Measurements from ENCODE around the gene RPL29.

Gene RPL29

DNA sequence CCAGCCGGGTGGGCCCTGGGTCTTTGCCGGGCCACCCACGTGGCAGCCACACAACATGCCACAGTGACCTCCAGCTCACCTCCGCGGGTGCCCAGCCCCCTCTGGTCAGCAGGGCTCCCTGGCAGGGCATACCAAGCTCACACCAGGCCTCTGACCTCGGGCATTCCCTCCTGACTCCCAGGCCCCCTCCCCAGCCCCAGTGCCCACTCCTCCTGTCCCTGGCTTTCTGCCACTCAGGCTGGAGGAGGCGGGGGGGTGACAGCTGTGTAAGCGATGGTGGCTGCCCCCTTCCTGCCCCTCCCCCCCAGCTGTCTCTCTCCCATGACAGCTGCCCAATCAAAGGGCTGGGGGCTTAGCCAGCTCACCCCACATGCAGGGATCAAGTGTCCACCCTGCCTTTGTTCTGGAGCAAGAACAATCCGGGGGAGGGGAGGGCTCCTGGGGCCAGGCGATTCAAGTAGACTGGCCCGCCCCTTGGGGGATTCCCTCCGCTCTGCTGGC is 31.7 kb downstream of the RPL29 start:
- DNase-seq (ENCODE audit: low read depth): no peak

DNA sequence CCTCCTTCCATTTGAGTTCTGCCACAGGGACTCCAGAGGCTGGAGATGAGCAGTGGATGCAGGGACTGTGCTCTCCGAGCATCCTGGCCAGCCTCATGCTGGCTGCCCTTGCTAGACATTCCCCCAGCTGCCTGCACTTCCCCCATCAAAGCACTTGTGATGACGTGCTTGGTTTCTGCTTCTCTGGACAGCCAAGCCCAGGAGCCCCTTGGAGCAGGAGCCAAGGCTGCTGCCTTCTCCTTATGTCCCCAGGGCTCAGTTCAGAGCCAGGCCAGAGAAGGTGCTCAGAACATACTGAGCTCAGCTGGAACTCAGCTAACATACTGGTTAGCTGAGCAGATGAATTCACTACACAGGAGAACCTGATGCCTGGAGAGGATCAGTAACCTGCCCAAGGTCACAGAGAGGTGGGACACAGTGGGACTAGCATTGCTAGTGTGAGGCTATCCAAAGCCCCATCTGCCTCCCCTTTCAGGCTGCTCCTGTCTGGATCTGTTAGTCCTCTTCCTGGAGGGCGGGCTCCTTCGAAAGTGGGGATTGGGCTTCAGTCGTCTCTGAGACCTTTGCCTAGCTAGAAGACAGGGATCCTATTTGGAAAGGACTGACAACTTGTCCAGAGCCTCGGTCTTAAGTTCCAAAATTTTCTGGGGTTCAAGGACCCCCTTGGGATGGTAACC is 32.7 kb downstream of the RPL29 start:
- DNase-seq (ENCODE audit: low read depth): no peak

DNA sequence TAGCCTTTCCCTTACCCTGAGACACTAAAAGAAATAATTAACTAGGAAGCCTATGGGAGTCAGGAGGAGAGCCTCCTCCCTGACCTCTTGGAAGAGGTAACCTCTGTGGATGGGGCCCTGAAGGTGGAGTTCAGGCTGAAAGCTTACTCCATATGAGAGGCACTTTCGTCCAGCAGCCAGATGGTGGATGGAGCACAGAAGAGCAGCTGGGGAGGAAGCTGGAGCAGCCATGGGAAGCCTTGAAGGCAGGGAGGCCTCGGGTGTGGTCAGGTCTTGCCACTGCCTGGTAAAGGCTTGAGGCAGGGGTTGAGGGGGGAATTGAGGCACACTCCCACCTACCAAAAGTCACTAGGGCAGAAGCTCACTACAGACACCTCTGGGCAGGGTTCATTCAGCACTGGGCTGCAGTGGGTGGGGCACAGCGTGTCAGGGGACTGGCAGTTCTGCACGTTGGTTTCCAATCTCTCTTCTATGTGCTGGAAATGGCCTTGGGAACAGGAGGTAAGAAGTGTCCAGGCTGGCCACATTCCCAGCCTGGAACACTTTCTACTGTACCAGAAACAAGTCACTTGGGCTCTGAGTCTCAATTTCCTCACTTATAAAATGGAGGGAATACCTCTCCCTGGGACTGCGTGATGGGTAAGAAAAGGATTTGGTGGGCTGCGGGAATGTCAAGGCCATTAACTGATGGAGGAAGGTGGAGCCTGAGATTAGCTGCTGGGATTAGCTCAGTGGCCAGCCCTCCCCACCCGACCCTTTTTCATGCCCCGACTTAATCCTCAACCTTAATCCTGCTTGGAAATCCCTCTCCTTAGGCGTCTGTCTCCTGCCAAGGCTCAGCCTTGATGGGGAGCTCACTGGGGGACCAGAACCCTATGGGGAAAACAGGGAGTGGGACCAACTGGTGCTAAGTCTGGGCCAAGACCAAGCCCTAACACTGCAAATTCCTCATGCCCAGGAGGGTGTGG is 33.8 kb downstream of the RPL29 start:
- no peak for DNase-seq (ENCODE audit: low read depth)

DNA sequence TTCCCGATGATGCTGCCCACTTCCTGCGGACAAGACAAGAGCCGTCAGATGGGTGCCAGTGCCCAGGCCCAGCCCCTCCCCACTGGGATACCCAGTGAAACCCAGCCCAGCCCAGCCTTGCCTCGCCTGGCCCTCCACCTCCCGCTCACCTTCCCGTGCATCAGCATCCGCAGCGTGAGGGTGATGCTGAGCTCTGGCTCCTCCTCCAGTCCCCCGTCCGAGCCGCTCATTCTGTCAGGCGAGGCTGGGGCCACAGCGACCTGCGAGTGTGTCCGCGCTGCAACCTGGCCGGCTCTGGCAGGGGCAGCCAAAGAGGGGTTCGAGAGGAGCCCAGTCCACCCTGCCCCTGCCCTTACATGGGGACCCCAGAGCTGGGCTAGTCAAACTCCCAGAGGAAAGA is 34.7 kb downstream of the RPL29 start:
- DNase-seq (ENCODE audit: low read depth): no peak

DNA sequence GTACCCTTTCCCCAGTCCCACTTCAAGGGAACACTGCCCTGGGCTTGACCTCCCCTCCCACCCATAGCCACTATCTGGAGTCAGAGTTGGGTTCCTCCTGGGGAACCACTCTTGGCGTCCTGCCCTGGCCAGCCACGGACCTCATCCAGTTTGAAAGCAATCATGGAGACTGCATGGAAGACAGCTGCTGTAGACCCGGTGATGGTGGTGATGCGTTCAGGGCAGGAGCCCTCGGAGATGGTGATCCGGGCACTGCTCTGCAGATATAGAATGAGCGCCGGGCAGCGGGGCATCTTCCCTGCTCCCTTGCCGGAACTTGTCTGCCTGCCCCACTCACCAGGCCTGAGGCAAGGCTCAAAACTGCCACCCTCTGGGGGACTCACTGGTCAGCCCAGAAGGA is 35.3 kb downstream of the RPL29 start:
- no peak for DNase-seq (ENCODE audit: low read depth)

DNA sequence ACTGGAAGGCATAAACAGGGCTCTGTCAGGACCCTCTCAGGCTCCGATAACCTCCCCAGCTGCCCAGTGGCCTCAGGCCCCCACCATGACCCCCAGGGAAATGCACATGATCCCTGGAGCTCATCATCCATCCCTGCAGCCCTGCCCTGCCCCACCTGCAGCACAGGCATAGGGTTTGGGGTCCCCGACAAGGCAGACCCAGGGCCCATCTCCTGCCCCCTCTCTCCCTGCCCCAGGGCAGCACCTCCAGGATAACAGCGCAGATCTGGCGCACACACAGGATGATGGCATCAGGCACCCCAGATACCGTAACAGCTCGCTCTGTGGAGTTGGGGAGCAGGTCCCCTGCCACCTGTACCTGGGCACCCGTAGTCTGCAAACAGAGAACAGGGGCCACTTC is 36.0 kb downstream of the RPL29 start:
- DNase-seq (ENCODE audit: low read depth): no peak

DNA sequence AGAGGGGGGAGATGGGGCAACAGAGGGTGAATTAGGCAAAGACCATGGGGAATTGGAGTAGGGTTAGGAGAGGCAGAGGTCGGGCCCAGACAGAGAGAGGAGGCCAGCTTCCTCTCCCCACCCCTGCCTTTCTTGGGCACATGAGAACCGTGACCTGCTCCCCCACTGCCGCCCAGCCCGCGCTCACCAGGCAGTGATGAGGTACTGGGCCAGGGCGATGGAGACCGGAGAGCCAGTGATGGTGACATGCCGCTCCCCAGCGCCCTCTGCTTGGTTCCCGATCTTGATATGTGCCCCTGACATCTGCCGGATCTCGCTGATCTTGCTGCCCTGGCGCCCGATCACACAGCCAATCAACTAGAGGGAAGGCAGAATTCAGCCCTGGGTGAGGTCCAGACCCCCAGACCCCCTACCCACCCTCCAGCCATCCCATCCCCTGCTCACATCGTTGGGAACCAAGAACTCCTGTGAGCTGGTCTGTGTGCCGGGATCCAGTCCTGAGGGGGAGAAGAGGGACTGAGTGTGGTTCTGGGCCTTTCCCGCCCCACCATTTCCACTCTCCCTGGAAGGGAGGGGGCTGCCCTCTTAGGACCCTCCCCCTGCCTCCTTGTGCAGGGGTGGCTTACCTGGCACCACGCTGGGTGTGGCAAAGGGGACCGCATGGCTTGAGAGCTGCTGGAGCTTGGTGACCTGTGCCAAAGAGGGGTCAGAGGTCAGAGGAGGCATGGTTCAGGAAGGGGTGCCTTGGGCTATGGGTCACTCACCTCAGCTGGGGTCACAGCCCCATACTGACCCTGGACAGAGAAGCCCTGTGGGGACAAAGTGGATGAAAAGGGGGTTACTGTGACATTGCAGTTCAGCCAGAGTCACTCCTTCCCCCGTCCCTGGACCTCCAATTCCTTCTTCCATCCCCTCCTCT is 36.8 kb downstream of the RPL29 start:
- DNase-seq (ENCODE audit: low read depth): no peak

DNA sequence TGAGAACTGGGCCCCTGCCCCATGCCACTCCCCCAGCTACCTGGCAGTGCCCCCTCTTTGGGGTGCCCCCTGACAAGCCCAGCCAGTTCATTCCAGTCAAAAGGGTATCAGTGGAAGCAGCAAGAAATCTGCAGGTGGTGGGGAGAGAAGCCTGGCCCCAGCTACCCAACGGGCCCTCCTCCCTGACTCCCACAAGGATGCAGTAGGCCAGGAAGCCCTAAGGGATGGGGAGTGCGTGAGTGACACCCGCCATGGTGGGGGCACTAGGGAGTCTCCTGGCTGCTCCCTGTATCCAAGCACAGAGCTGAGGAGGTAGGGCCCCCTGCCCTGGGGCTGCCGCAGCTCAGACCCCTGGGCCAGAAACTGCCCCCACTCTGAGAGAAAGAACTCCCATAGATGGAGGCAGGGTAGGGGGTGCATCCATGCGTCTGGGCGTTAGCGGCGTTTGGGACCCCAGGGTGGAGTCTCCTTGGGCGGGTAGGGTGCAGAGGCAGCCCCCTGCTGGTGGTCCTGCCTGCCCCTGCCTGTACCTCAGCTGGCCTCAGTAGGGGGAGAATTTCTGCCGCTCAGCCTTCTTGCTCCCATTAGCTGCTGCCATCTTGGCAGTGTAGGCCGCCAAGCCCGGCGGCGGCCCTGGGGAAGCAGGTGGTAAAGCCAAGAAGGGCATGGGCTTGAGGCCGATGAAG is 38.0 kb downstream of the RPL29 start:
- no peak for DNase-seq (ENCODE audit: low read depth)

DNA sequence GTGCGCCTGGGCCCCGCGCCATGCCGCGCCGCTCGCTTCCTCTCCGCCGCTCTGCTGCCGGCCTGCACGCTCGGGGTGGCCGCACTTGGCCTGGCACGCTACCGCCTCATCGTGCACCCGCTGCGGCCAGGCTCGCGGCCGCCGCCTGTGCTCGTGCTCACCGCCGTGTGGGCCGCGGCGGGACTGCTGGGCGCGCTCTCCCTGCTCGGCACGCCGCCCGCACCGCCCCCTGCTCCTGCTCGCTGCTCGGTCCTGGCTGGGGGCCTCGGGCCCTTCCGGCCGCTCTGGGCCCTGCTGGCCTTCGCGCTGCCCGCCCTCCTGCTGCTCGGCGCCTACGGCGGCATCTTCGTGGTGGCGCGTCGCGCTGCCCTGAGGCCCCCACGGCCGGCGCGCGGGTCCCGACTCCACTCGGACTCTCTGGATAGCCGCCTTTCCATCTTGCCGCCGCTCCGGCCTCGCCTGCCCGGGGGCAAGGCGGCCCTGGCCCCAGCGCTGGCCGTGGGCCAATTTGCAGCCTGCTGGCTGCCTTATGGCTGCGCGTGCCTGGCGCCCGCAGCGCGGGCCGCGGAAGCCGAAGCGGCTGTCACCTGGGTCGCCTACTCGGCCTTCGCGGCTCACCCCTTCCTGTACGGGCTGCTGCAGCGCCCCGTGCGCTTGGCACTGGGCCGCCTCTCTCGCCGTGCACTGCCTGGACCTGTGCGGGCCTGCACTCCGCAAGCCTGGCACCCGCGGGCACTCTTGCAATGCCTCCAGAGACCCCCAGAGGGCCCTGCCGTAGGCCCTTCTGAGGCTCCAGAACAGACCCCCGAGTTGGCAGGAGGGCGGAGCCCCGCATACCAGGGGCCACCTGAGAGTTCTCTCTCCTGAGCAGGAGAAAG is 39.6 kb downstream of the RPL29 start:
- DNase-seq (ENCODE audit: low read depth): peak; percentile 45

DNA sequence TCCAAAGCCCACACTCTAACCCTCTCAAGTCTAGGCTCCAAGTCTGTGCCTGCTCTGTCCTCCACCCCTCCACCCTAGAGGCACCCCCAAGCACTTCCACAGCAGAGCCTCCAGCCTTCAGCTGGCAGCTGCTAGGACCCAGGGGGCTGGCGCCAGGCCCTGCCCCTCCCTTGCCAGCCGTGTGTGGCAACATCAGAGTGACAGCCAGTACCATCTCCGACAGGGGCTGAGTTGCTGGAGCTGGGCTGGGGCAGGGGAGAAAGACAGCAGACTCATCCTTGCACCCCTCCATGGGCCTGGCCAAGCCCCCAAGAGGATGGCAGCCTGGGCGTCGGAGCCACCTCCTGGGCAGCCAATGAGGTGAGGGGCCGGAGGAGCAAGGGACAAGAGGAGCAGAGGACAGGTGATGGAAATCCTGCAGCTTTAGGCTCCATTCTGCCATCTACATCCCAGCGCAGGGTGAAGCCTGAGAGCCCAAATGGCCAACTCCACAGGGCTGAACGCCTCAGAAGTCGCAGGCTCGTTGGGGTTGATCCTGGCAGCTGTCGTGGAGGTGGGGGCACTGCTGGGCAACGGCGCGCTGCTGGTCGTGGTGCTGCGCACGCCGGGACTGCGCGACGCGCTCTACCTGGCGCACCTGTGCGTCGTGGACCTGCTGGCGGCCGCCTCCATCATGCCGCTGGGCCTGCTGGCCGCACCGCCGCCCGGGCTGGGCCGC is 40.4 kb downstream of the RPL29 start, which contains the start of gene GPR62:
TSS of gene GPR62 (plus strand) at position 207 of the 718 bp plus-strand sequence. CDS start at position 479, 272 bp downstream.
- DNase-seq (ENCODE audit: low read depth): no peak

DNA sequence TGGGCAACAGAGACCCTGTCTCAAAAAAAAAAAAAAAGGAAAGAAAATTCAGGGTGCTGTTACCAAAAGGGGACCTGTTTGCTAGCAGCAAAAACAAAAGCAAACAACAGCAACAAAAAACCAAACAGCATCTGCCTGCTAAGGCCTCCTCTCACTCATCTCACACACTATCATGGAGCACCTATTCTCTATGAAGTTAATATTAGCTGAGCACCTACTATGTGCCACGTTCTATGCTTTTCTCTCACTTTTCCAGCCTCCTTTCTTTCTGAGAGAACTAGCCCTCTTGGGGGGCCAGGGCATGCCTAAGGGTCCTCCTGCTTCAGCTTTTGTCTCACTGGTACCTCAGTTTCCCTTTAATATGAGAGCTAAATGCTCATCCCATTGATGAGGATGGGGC is 41.0 kb downstream of the RPL29 start:
- DNase-seq (ENCODE audit: low read depth): no peak

DNA sequence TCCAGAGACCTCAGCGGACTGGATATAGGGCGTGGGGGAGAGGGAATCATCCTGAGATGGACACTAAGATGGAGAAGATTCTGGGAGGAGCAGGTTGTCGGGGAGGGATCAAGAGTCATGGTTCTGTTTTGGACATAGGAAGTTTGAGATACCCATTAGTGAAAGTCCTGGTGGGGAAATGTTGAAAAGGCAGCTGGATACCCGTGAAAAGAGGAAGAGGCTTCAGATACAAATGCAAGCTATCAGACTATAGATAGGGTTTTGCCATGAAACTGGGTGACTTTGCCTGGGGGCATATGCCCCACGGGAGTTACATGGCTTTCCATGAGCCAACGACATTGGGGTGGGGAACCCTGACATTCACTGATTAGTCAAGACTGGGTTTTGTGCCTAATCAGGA is 41.6 kb downstream of the RPL29 start:
- no peak for DNase-seq (ENCODE audit: low read depth)

DNA sequence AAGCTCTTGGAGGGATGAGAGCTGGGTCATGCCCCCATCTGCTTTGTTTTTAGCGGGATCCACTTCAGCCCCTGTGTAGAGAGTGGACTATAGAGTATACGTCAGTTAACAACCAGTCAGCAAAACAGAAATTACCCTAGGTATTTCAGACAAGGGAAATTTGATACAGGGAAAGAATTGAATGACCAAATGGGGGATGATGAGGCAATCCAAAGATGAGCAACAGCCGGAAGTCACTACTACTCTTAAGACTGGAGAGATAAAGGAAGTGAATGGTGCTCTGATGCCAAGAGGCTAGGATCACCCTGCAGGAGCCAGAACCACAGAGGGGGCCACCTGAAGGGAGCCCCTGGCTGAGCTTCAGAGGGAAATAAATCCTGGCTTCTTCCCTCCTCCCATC is 42.2 kb downstream of the RPL29 start:
- DNase-seq (ENCODE audit: low read depth): peak; percentile 90

DNA sequence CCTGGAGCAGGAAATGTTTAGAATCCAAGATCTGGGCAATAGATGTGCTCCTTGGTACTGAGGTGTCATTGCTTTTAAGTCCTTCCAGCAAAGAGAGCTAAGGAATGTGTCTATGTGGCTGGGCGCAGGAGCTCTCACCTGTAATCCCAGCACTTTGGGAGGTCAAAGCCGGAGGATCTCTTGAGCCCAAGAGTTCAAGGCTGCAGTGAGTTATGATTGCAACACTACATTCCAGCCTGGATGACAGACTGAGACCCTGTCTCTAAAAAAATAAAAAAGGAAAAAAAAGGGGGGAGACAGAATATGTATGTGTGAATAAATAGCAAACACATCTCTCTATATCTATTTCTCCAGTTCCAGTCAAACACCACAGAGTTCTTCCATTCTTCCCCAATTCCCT is 44.8 kb downstream of the RPL29 start:
- DNase-seq (ENCODE audit: low read depth): no peak

DNA sequence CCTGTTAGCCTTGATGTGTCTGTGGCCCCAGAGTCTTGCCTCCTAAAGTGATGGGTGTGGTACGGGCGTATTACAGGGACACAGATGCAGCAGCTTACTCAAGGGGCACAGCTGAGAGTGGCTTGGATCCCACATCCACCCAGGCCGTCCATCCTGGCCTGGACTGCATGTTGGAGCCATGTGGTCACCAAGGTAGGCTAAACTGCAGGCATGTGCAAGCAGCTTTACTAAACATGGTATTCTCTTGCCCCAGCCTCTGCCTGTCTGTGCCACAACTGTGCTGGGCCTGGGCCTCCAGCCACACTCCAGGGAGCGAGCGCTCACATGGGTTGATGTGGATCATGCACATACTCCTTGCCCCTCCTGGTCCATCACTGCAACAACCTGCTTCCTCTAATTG is 46.6 kb downstream of the RPL29 start:
- DNase-seq (ENCODE audit: low read depth): no peak

DNA sequence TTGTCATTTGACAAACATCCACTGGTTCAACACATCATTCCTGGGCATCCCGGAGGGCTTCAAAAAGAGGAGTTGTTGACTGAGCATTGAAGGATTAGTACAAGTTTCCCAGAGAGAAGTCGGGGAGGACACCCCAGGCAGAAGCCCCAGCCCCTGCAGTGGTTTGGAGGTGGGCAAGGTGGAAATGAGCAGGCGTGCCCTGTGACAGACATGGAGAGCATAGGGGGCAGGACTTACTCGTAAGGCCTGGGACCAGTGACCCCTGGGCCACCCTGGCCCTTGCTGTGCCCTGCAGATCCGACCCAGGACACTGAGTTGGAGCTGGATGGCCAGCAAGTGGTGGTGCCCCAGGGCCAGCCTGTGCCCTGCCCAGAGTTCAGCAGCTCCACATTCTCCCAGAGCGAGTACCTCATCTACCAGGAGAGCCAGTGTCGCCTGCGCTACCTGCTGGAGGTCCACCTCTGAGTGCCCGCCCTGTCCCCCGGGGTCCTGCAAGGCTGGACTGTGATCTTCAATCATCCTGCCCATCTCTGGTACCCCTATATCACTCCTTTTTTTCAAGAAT is 47.6 kb downstream of the RPL29 start:
- DNase-seq (ENCODE audit: low read depth): no peak

DNA sequence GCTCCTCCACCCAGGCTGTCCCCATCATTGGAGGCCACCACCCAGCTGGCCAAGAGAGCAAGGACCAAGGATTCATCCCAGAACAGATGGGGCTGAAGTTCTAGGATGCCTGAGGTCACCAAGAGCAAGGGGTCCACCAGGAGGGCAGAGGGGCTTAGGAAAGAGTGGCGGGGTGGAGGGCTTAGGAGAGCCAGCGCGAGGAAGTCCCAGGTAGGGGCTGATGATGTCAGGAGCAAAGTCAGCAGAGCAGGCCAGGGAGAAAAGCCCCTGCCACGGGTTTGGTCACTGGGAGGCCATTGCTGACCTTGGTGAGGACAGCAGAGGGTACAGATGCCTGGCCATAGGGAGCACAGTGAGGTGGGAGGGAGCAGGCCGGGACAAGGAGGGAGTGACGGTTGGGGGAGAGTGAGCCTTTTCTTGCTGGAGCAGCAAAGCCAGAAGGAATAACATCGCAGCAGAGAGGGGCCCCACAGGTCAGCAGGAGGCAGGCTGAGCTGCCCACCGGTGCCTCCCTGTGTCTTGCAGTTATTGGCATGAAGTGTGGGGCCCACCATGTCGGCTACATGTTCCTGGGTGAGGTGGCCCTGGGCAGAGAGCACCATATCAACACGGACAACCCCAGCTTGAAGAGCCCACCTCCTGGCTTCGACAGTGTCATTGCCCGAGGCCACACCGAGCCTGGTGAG is 48.3 kb downstream of the RPL29 start:
- no peak for DNase-seq (ENCODE audit: low read depth)

DNA sequence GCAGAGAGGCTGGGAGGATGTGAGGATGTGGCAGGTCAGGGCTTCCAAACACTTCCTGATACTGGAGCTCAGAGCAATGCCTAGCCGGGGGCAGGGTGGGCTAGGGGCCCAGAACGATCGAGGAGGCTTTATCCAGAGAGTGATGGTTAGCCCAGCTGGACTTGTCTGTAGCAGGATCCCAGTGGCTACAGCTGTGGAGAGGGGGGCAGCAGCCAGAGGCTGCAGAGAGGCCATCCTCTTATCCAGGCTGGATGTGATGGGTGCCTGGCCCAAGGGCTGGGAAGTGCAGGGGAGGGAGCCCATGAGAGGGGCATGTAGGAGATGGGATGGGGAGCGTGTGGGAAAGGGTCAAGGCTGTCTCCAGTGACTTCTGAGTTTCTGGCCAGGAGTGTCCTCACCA is 48.9 kb downstream of the RPL29 start:
- DNase-seq (ENCODE audit: low read depth): no peak

Measured in amniotic epithelial cell (primary cell).